Stimulated activated naive CD8-positive, alpha-beta T cell treated with anti-CD3 and anti-CD28 coated beads, Interleukin-15, amount 100 ng/mL, for 72 hours (primary cell): Measurements from ENCODE around the gene EBF3.

Experiments used
- ATAC-seq: fragments of 150-1000 bp; cut with Tn5 transposase; 2 replicates; pipeline ENCODE4 v1.10.0; 2021; ENCODE audit warnings: mild to moderate bottlenecking, moderate library complexity
- DNase-seq, 2 donors: peaks; one replicate each; pipeline ENCODE4 v3.0.0; 2021 to 2022
- H3K27ac Mint-ChIP-seq, 2 donors: one replicate each; pipeline ENCODE4 v1.8.0; 2022; ENCODE audit warnings: mild to moderate bottlenecking in 2 of 2, mixed read lengths in 2 of 2, moderate library complexity in 2 of 2
- H3K27me3 Mint-ChIP-seq: one replicate; pipeline ENCODE4 v1.8.0; 2022; ENCODE audit warnings: mixed read lengths
- H3K4me1 Mint-ChIP-seq: one replicate; pipeline ENCODE4 v1.8.0; 2022; ENCODE audit warnings: mild to moderate bottlenecking, mixed read lengths
- H3K4me3 Mint-ChIP-seq, 2 donors: one replicate each; pipeline ENCODE4 v1.8.0; 2022; ENCODE audit warnings: mild to moderate bottlenecking in 2 of 2, mixed read lengths in 2 of 2, moderate library complexity in 1 of 2
- H3K9me3 Mint-ChIP-seq, 2 donors: one replicate each; pipeline ENCODE4 v1.8.0; 2022; ENCODE audit warnings: mixed read lengths in 2 of 2

EBF3 gene

GRCh38 chr10:129848696-129849451 is 115.2 kb downstream of the EBF3 start:
- Mint-ChIP-seq H3K4me3 (no peak overlapping the region), H3K27me3 (no peaks in the 10 kb centered on the region), H3K9me3 (no peaks in the 10 kb centered on the region), H3K4me1 (no peaks in the 10 kb centered on the region), H3K27ac (no peak overlapping the region)
- ATAC-seq (no peak), DNase-seq (no peak)

GRCh38 chr10:129847741-129848483 is 116.2 kb downstream of the EBF3 start:
- ATAC-seq, result no peak
- DNase-seq, result no peak
- H3K4me3 Mint-ChIP-seq, result no peak overlapping the region
- no peaks in the 10 kb centered on the region for H3K27me3 Mint-ChIP-seq
- no peaks in the 10 kb centered on the region for H3K4me1 Mint-ChIP-seq
- no peaks in the 10 kb centered on the region for H3K9me3 Mint-ChIP-seq
- H3K27ac Mint-ChIP-seq, result no peak overlapping the region

GRCh38 chr10:129846991-129847391 is 117.1 kb downstream of the EBF3 start:
- Mint-ChIP-seq H3K4me3 (no peak overlapping the region), H3K4me1 (no peaks in the 10 kb centered on the region), H3K27me3 (no peaks in the 10 kb centered on the region), H3K27ac (no peak overlapping the region), H3K9me3 (no peaks in the 10 kb centered on the region)
- ATAC-seq, result no peak
- DNase-seq, result no peak

- Mint-ChIP-seq H3K4me1 (no peaks in the 10 kb centered on the region), H3K4me3 (no peak overlapping the region), H3K27me3 (no peaks in the 10 kb centered on the region), H3K9me3 (no peaks in the 10 kb centered on the region), H3K27ac (no peak overlapping the region)
- DNase-seq, result no peak
- no peak for ATAC-seq
Measured at GRCh38 chr10:129845111-129845753, 118.8 kb downstream of the EBF3 start.

GRCh38 chr10:129844216-129844766 is 119.8 kb downstream of the EBF3 start:
- Mint-ChIP-seq H3K27ac (no peak overlapping the region), H3K9me3 (no peaks in the 10 kb centered on the region), H3K4me3 (no peak overlapping the region), H3K4me1 (no peaks in the 10 kb centered on the region), H3K27me3 (no peaks in the 10 kb centered on the region)
- DNase-seq (no peak), ATAC-seq (no peak)

- DNase-seq, result no peak
- H3K4me1 Mint-ChIP-seq, result no peaks in the 10 kb centered on the region
- H3K4me3 Mint-ChIP-seq, result no peak overlapping the region
- no peak overlapping the region for H3K27ac Mint-ChIP-seq
- no peaks in the 10 kb centered on the region for H3K27me3 Mint-ChIP-seq
- no peak for ATAC-seq
- H3K9me3 Mint-ChIP-seq, result no peaks in the 10 kb centered on the region
Measured at GRCh38 chr10:129843702-129844101, 120.4 kb downstream of the EBF3 start.

GRCh38 chr10:129843131-129843541 is 120.9 kb downstream of the EBF3 start:
- Mint-ChIP-seq H3K4me3 (no peak overlapping the region), H3K4me1 (no peaks in the 10 kb centered on the region), H3K9me3 (no peaks in the 10 kb centered on the region), H3K27me3 (no peaks in the 10 kb centered on the region), H3K27ac (peak overlapping the region in 1 of 2 donors; percentile 77)
- DNase-seq (no peak), ATAC-seq (no peak)

GRCh38 chr10:129842031-129842430 is 122.0 kb downstream of the EBF3 start:
- Mint-ChIP-seq H3K4me1 (no peaks in the 10 kb centered on the region), H3K27me3 (no peaks in the 10 kb centered on the region), H3K9me3 (no peaks in the 10 kb centered on the region), H3K4me3 (no peak overlapping the region), H3K27ac (no peak overlapping the region)
- ATAC-seq, result no peak
- DNase-seq, result no peak

GRCh38 chr10:129841590-129841989 is 122.5 kb downstream of the EBF3 start:
- H3K27ac Mint-ChIP-seq, result no peak overlapping the region
- DNase-seq (no peak), ATAC-seq (no peak)
- H3K4me1 Mint-ChIP-seq, result no peaks in the 10 kb centered on the region
- no peak overlapping the region for H3K4me3 Mint-ChIP-seq
- no peaks in the 10 kb centered on the region for H3K9me3 Mint-ChIP-seq
- no peaks in the 10 kb centered on the region for H3K27me3 Mint-ChIP-seq

- Mint-ChIP-seq H3K4me3 (no peak overlapping the region), H3K9me3 (no peaks in the 10 kb centered on the region)
- ATAC-seq, result no peak
Measured at GRCh38 chr10:129841071-129841470, 123.0 kb downstream of the EBF3 start.

GRCh38 chr10:129840196-129840590 is 123.9 kb downstream of the EBF3 start:
- no peak for DNase-seq
- no peak overlapping the region for H3K4me3 Mint-ChIP-seq
- no peak for ATAC-seq
- no peaks in the 10 kb centered on the region for H3K27me3 Mint-ChIP-seq
- no peaks in the 10 kb centered on the region for H3K9me3 Mint-ChIP-seq
- no peaks in the 10 kb centered on the region for H3K4me1 Mint-ChIP-seq
- no peak overlapping the region for H3K27ac Mint-ChIP-seq

More at GRCh38 chr10:129841071-129841470, 123.0 kb downstream of the EBF3 start:
- Mint-ChIP-seq H3K27ac (no peak overlapping the region), H3K4me1 (no peaks in the 10 kb centered on the region), H3K27me3 (no peaks in the 10 kb centered on the region)
- DNase-seq, result no peak

GRCh38 chr10:129839285-129840195 is 124.5 kb downstream of the EBF3 start:
- Mint-ChIP-seq H3K4me1 (no peaks in the 10 kb centered on the region), H3K27ac (no peak overlapping the region), H3K9me3 (no peaks in the 10 kb centered on the region), H3K27me3 (no peaks in the 10 kb centered on the region), H3K4me3 (no peak overlapping the region)
- ATAC-seq (no peak), DNase-seq (no peak)

- no peak for DNase-seq
- Mint-ChIP-seq H3K9me3 (no peaks in the 10 kb centered on the region), H3K4me1 (no peaks in the 10 kb centered on the region), H3K27me3 (no peaks in the 10 kb centered on the region), H3K27ac (no peak overlapping the region), H3K4me3 (no peak overlapping the region)
- no peak for ATAC-seq
Measured at GRCh38 chr10:129838794-129839193, 125.3 kb downstream of the EBF3 start.

- no peaks in the 10 kb centered on the region for H3K9me3 Mint-ChIP-seq
- DNase-seq (no peak), ATAC-seq (no peak)
- H3K27ac Mint-ChIP-seq, result no peak overlapping the region
- H3K4me1 Mint-ChIP-seq, result no peaks in the 10 kb centered on the region
- H3K27me3 Mint-ChIP-seq, result no peaks in the 10 kb centered on the region
- no peak overlapping the region for H3K4me3 Mint-ChIP-seq
Measured at GRCh38 chr10:129837909-129838582, 126.0 kb downstream of the EBF3 start.

- ATAC-seq (no peak), DNase-seq (no peak)
- no peaks in the 10 kb centered on the region for H3K9me3 Mint-ChIP-seq
- no peaks in the 10 kb centered on the region for H3K4me1 Mint-ChIP-seq
- no peak overlapping the region for H3K27ac Mint-ChIP-seq
- H3K27me3 Mint-ChIP-seq, result no peaks in the 10 kb centered on the region
- no peak overlapping the region for H3K4me3 Mint-ChIP-seq
Measured at GRCh38 chr10:129836253-129836652, 127.8 kb downstream of the EBF3 start.
